Measurements from ENCODE around the gene PCDHGA1.

PCDHGA1 gene

DNA sequence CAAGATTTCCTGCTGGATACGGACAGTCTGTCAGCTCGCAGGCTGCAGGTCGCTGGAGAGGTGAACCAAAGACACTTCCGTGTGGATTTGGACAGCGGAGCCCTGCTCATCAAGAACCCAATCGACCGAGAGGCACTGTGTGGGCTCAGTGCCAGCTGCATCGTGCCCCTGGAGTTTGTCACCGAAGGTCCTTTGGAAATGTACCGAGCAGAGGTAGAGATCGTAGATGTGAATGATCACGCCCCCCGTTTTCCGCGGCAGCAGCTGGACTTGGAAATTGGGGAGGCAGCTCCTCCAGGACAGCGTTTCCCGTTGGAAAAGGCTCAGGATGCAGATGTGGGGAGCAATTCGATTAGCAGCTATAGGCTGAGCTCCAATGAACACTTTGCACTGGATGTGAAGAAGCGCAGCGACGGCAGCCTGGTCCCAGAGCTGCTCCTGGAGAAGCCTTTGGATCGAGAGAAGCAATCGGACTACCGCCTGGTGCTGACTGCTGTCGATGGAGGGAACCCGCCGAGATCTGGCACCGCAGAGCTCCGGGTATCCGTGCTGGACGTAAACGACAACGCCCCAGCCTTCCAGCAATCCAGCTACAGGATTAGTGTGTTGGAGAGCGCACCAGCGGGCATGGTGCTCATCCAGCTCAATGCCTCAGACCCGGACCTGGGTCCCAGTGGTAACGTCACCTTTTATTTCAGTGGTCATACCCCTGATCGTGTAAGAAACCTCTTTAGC is 155.2 kb downstream of the PCDHGA1 start:
- POLR2A ChIA-PET: no interaction called here
- DNase-seq (ENCODE audit: extremely low spot score): no peak
- CTCF ChIA-PET: no interaction called here
- TF ChIP-seq, protein P1, sequence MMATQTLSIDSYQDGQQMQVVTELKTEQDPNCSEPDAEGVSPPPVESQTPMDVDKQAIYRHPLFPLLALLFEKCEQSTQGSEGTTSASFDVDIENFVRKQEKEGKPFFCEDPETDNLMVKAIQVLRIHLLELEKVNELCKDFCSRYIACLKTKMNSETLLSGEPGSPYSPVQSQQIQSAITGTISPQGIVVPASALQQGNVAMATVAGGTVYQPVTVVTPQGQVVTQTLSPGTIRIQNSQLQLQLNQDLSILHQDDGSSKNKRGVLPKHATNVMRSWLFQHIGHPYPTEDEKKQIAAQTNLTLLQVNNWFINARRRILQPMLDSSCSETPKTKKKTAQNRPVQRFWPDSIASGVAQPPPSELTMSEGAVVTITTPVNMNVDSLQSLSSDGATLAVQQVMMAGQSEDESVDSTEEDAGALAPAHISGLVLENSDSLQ (IDR thresholded peaks at IDR 0.05): no peak
- no peak for TF ChIP-seq SP1 (IDR thresholded peaks at IDR 0.05)
- no peak for TF ChIP-seq FOXA1 (IDR thresholded peaks at IDR 0.05)

DNA sequence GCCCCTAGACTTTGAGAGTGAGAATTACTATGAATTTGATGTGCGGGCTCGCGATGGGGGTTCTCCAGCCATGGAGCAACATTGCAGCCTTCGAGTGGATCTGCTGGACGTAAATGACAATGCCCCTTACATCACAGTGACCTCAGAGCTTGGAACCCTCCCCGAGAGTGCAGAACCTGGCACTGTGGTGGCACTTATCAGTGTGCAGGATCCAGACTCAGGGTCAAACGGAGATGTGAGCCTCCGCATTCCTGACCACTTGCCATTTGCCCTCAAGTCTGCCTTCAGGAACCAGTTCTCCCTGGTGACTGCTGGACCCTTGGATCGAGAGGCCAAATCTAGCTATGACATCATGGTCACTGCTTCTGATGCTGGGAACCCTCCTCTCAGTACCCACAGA is 155.8 kb downstream of the PCDHGA1 start:
- ChIA-PET POLR2A (no interaction called here), CTCF (no interaction called here)
- no peak for DNase-seq (ENCODE audit: extremely low spot score)
- TF ChIP-seq BHLHE40 (IDR thresholded peaks at IDR 0.05; ENCODE audit: borderline replicate concordance) (no peak), SP1 (IDR thresholded peaks at IDR 0.05) (no peak), ARNT (IDR thresholded peaks at IDR 0.05) (no peak), TARDBP (IDR thresholded peaks at IDR 0.05) (no peak), FOXK2 (IDR thresholded peaks at IDR 0.05) (no peak), ELF4 (IDR thresholded peaks at IDR 0.05) (no peak), LEF1 (IDR thresholded peaks at IDR 0.05; ENCODE audit: borderline replicate concordance) (no peak), FOXA1 (IDR thresholded peaks at IDR 0.05) (no peak), L3MBTL2 (conservative IDR thresholded peaks at IDR 0.05) (no peak), ZNF384 (IDR thresholded peaks at IDR 0.05) (no peak), FOXM1 (IDR thresholded peaks at IDR 0.05; ENCODE audit: borderline replicate concordance) (no peak), HDGF (IDR thresholded peaks at IDR 0.05; ENCODE audit: borderline replicate concordance) (no peak), SUZ12 (IDR thresholded peaks at IDR 0.05) (no peak), CTBP1 (IDR thresholded peaks at IDR 0.05; ENCODE audit: borderline replicate concordance) (no peak), NFRKB (IDR thresholded peaks at IDR 0.05) (no peak)
- TF ChIP-seq, protein P1 (IDR thresholded peaks at IDR 0.05): no peak

DNA sequence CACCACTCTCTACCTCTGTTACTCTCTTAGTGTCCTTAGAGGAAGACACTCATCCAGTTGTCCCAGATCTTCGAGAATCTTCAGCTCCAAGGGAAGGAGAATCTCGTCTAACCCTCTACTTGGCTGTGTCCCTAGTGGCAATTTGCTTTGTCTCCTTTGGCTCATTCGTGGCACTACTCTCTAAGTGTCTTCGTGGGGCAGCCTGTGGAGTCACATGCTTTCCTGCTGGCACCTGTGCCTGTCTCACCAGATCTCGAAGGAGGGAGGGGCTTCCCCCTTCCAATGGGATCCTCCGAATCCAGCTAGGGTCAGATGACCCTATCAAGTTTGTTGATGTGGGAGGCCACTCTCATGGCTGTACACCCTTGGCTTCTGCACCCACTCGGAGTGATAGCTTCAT is 156.8 kb downstream of the PCDHGA1 start:
- CTCF ChIA-PET: no interaction called here

DNA sequence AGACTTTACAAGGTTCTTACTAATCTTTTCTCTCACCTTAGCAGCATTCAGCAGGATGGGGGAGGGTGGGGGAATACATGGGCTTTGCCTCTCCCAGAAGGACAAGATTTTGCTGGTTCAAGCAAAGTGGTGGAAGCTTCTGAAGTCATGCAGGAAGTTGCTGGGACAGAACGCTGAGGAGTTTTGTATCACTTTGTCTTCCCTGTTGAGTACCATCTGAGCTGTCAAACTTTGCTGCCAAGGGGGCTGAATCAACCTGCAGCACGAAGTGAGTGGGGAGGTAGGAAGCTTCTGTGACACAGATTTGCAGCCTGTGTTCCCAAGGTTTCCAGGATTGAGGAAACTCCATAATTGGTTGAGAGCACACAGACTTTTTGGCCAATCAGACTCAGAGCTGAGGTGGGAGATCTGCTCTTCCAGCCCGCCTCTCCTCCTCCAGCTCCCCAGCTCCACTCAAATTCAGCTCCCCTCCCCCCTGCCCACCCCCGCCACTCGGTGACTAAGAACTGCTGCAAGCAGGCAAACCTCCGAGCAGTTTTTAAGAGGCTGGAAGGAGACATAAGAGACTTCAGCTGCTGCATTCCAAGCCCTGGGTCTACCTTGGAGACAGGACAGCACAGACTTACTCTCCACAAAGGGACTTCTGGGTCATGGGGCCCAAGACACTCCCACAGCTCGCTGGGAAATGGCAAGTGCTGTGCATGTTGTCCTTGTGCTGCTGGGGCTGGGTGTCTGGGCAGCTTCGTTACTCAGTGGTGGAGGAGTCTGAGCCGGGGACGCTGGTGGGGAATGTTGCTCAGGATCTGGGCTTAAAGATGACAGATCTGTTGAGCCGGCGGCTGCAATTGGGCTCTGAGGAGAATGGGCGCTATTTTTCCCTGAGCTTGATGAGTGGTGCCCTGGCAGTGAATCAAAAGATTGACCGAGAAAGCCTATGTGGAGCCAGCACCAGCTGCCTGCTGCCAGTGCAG is 158.6 kb downstream of the PCDHGA1 start, which contains the start of gene PCDHGC5:
Gene PCDHGC5, plus strand, starts transcription at position 491 of the 971 bp plus-strand sequence. Its CDS starts 160 bp downstream, at position 651.
- TF ChIP-seq L3MBTL2 (conservative IDR thresholded peaks at IDR 0.05): no peak
- no peak for TF ChIP-seq FOXK2 (IDR thresholded peaks at IDR 0.05)
- TF ChIP-seq ELF4 (IDR thresholded peaks at IDR 0.05): no peak
- TF ChIP-seq ARNT (IDR thresholded peaks at IDR 0.05): no peak
- TF ChIP-seq ZNF384 (IDR thresholded peaks at IDR 0.05): no peak
- TF ChIP-seq FOXM1 (IDR thresholded peaks at IDR 0.05; ENCODE audit: borderline replicate concordance): no peak
- TF ChIP-seq FOXA1 (IDR thresholded peaks at IDR 0.05): no peak
- TF ChIP-seq, protein P1 (IDR thresholded peaks at IDR 0.05): no peak
- TF ChIP-seq TARDBP (IDR thresholded peaks at IDR 0.05): no peak
- no peak for TF ChIP-seq BHLHE40 (IDR thresholded peaks at IDR 0.05; ENCODE audit: borderline replicate concordance)
- TF ChIP-seq SUZ12 (IDR thresholded peaks at IDR 0.05): no peak
- TF ChIP-seq HDGF (IDR thresholded peaks at IDR 0.05; ENCODE audit: borderline replicate concordance): no peak
- no peak for TF ChIP-seq NFRKB (IDR thresholded peaks at IDR 0.05)
- TF ChIP-seq CTBP1 (IDR thresholded peaks at IDR 0.05; ENCODE audit: borderline replicate concordance): no peak
- ChIA-PET CTCF (interaction anchor here (1.3 kb wide), 1 partner anchor 36 kb away, joined by 3 read pairs; no protein-coding TSS in a partner anchor), POLR2A (interaction anchor here (0.8 kb wide), 1 partner anchor 13 kb away, joined by 3 read pairs; no protein-coding TSS in a partner anchor)
- no peak for DNase-seq (ENCODE audit: extremely low spot score)

More for the DNA sequence above, 156.8 kb downstream of the PCDHGA1 start:
- TF ChIP-seq ZNF384 (IDR thresholded peaks at IDR 0.05) (no peak), FOXM1 (IDR thresholded peaks at IDR 0.05; ENCODE audit: borderline replicate concordance) (no peak), ARNT (IDR thresholded peaks at IDR 0.05) (no peak), HDGF (IDR thresholded peaks at IDR 0.05; ENCODE audit: borderline replicate concordance) (no peak), ELF4 (IDR thresholded peaks at IDR 0.05) (no peak), SUZ12 (IDR thresholded peaks at IDR 0.05) (no peak), CTBP1 (IDR thresholded peaks at IDR 0.05; ENCODE audit: borderline replicate concordance) (no peak), FOXA1 (IDR thresholded peaks at IDR 0.05) (no peak), L3MBTL2 (conservative IDR thresholded peaks at IDR 0.05) (no peak), SP1 (IDR thresholded peaks at IDR 0.05) (no peak), TARDBP (IDR thresholded peaks at IDR 0.05) (no peak), FOXK2 (IDR thresholded peaks at IDR 0.05) (no peak), BHLHE40 (IDR thresholded peaks at IDR 0.05; ENCODE audit: borderline replicate concordance) (no peak), LEF1 (IDR thresholded peaks at IDR 0.05; ENCODE audit: borderline replicate concordance) (no peak), NFRKB (IDR thresholded peaks at IDR 0.05) (no peak)
- TF ChIP-seq, protein P1 (IDR thresholded peaks at IDR 0.05): no peak
- DNase-seq (ENCODE audit: extremely low spot score): no peak
- POLR2A ChIA-PET: no interaction called here

DNA sequence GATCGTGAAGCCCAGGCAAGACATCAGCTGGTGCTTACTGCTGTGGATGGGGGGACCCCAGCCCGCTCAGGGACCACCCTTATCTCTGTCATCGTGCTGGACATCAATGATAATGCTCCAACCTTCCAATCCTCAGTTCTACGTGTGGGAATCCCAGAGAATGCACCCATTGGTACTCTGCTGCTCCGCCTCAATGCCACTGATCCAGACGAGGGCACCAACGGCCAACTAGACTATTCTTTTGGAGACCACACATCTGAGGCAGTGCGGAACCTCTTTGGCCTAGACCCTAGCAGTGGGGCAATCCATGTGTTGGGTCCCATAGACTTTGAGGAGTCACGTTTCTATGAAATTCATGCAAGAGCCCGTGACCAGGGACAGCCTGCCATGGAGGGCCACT is 159.5 kb downstream of the PCDHGA1 start:
- no peak for DNase-seq (ENCODE audit: extremely low spot score)
- no peak for TF ChIP-seq ARNT (IDR thresholded peaks at IDR 0.05)
- TF ChIP-seq LEF1 (IDR thresholded peaks at IDR 0.05; ENCODE audit: borderline replicate concordance): no peak
- TF ChIP-seq CTBP1 (IDR thresholded peaks at IDR 0.05; ENCODE audit: borderline replicate concordance): no peak
- no peak for TF ChIP-seq FOXK2 (IDR thresholded peaks at IDR 0.05)
- no peak for TF ChIP-seq ELF4 (IDR thresholded peaks at IDR 0.05)
- TF ChIP-seq SP1 (IDR thresholded peaks at IDR 0.05): no peak
- no peak for TF ChIP-seq SUZ12 (IDR thresholded peaks at IDR 0.05)
- no peak for TF ChIP-seq NFRKB (IDR thresholded peaks at IDR 0.05)
- no peak for TF ChIP-seq FOXA1 (IDR thresholded peaks at IDR 0.05)
- no peak for TF ChIP-seq FOXM1 (IDR thresholded peaks at IDR 0.05; ENCODE audit: borderline replicate concordance)
- TF ChIP-seq BHLHE40 (IDR thresholded peaks at IDR 0.05; ENCODE audit: borderline replicate concordance): no peak
- TF ChIP-seq, protein P1 (IDR thresholded peaks at IDR 0.05): no peak
- no peak for TF ChIP-seq HDGF (IDR thresholded peaks at IDR 0.05; ENCODE audit: borderline replicate concordance)
- no peak for TF ChIP-seq TARDBP (IDR thresholded peaks at IDR 0.05)
- TF ChIP-seq L3MBTL2 (conservative IDR thresholded peaks at IDR 0.05): no peak
- no peak for TF ChIP-seq ZNF384 (IDR thresholded peaks at IDR 0.05)
- ChIA-PET CTCF (no interaction called here), POLR2A (no interaction called here)

Data from HEK293T (cell line).